GM23338 (cell line): ENCODE measurements around the gene COL4A1.

ENCODE experiments used
- CTCF ChIP-seq, 2 experiments: fragments of 200-600 bp in 1 of 2; sonication (generic) in 1 of 2; conservative IDR thresholded peaks; 2 replicates each; pipeline versions ENCODE4 v1.5.1 to v1.6.1; 2016 to 2017; ENCODE audit warnings: antibody characterized with exemption in 2 of 2, low read depth in 2 of 2, mild to moderate bottlenecking in 2 of 2, moderate library complexity in 1 of 2
- EZH2 ChIP-seq: fragments of 200-600 bp; sonication (generic); IDR thresholded peaks from one replicate; pipeline ENCODE4 v1.8.0; 2017; ENCODE audit warnings: antibody characterized with exemption, mild to moderate bottlenecking, low read depth; ENCODE audit not compliant: unreplicated experiment
- EZH2phosphoT487 ChIP-seq: fragments of 200-600 bp; sonication (generic); IDR thresholded peaks from one replicate; pipeline ENCODE4 v1.8.1; 2018; ENCODE audit warnings: antibody characterized with exemption; ENCODE audit not compliant: unreplicated experiment

DNA sequence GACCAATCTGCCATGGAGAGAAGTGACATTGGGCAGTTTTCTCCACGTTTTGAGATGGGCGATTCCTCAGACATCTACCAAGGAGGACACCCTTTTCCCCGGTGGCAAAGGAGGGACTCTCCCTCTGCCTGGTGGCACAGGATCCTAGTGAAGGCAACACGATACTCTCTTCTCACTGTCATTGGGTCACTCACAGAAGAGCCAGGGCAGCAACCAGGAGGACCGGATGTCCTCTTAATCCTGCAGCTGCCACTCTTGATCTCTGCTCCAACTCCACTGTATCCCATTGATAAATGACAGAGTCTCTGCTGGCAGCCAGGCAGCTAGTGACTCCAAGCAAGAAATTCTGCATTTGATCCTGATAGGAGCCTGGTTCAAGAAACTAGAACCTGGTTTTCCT lies 42.3 kb upstream of the COL4A1 start:
- TF ChIP-seq CTCF (conservative IDR thresholded peaks at IDR 0.05; ENCODE audit: low read depth in 2 of 2) = no peak
- TF ChIP-seq EZH2 = no peak
- TF ChIP-seq EZH2phosphoT487 = no peak
